OCI-LY3 (cell line): ENCODE measurements around the gene GSTT2B.
"Not testable (repeated sequence)": the region's sequence is repeated elsewhere in the genome, so short reads cannot be mapped to it uniquely, and the experiment has no call there.

Experiments
- EZH2phosphoT487 ChIP-seq: fragments of 200-600 bp; shearing (Covaris generic); IDR thresholded peaks from 2 replicates; pipeline ENCODE4 v1.6.1; 2018; ENCODE audit warnings: antibody characterized with exemption, mixed run types, low read depth
- TF ChIP-seq, protein P1 (sequence below): fragments of 200-600, 300-600 bp; sonication (generic); IDR thresholded peaks from 2 replicates; pipeline ENCODE4 v1.5.1; 2014; ENCODE audit warnings: antibody characterized with exemption, low read length, low read depth

GRCh38 chr22:23954991-23955305 lies 6.0 kb downstream of the GSTT2B start:
- TF ChIP-seq, protein P1, sequence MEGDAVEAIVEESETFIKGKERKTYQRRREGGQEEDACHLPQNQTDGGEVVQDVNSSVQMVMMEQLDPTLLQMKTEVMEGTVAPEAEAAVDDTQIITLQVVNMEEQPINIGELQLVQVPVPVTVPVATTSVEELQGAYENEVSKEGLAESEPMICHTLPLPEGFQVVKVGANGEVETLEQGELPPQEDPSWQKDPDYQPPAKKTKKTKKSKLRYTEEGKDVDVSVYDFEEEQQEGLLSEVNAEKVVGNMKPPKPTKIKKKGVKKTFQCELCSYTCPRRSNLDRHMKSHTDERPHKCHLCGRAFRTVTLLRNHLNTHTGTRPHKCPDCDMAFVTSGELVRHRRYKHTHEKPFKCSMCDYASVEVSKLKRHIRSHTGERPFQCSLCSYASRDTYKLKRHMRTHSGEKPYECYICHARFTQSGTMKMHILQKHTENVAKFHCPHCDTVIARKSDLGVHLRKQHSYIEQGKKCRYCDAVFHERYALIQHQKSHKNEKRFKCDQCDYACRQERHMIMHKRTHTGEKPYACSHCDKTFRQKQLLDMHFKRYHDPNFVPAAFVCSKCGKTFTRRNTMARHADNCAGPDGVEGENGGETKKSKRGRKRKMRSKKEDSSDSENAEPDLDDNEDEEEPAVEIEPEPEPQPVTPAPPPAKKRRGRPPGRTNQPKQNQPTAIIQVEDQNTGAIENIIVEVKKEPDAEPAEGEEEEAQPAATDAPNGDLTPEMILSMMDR: not testable (repeated sequence)
- TF ChIP-seq EZH2phosphoT487: not testable (repeated sequence)
